NK-92 (cell line): ENCODE measurements around the gene PLSCR2.
"Not testable (repeated sequence)": the region's sequence is repeated elsewhere in the genome, so short reads cannot be mapped to it uniquely, and the experiment has no call there.

Source experiments
- DNase-seq: peaks from one replicate; lab custom pipeline; 2025; ENCODE audit not compliant: unreplicated experiment; lab: John Stamatoyannopoulos, UW

PLSCR2 gene, protein sequence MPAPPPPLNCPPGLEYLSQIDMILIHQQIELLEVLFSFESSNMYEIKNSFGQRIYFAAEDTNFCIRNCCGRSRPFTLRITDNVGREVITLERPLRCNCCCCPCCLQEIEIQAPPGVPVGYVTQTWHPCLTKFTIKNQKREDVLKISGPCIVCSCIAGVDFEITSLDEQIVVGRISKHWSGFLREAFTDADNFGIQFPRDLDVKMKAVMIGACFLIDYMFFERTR

DNA sequence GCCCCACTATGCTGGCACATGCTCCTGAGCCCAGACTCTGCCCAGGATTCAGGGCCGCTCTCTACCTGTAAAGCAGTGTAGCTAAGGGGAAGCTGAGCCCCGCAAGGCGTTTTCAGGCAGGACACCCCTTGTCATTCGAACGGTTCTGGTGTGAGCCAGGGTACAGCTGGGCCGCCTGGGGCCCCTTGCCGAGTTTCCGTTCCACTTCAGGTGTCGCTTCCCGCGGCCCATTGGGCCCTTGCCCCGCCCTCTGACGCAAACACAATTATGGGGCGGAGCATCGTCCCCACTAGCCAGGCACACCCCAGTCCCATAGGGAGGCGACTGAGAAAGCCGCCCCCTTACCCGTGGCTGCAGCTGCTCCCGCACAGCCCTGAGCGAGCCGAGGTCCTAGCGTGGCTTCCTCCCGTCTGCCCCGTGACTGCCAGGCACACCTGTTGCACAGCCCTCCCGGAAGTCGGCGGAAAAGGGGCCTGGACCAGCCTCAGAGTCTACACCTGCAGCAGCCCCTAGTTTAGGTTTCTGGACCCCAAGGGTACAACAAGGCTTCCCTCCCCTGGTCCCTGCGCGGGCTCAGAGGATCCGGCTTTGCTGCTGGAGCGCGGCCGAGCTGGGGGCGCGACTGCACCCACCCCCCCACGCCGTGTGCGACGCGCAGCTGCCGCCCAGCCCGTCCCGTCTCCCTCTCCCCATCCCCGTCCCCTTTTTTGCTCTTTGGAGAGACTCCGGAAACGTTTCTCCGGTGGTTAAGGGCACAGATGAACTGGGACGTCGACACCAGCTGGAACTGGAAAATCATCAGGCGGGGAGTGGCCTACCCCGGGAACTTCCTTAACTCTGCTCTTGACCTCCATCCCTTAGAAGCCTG, at the start of gene PLSCR2:
TSS of gene PLSCR2 (minus strand) at position 412 of the 868 bp plus-strand sequence. CDS start 9,657 bp downstream, outside the sequence.
- DNase-seq, result no peak

DNA sequence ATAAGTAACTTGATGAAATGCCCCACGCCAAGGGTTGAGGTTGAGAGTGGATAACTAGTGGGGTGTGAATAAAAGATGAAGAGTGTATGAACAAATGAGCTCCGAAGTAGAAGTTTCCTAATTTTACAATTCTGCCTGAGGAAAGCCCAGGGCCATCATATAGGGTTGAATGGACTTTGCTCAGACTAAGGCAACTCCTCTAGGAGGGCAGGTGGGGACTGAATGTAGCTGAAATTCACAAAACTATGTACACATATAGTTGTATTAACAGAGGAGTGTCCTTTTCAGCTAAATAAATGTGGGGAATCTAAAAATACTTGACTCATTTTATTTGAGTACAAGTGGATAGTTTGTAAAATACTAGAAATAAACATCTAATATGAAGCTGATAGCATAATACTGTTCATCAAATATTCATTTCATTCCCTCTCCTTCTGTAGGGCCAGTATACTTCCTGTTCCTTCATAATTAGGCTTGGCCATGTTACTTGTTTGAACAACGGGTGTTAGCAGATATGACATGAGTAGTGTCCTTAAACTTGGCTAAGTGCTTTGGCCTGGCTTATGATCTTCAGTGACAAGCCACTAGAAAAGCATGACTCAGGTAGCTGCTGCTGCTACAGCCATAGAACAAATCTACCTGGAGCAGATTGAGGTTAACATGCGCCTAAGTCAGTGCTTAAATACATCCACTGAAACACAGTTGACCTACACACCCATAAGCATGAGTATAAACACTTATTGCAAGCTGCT, 48.5 kb upstream of the PLSCR2 start:
- DNase-seq, result no peak

DNA sequence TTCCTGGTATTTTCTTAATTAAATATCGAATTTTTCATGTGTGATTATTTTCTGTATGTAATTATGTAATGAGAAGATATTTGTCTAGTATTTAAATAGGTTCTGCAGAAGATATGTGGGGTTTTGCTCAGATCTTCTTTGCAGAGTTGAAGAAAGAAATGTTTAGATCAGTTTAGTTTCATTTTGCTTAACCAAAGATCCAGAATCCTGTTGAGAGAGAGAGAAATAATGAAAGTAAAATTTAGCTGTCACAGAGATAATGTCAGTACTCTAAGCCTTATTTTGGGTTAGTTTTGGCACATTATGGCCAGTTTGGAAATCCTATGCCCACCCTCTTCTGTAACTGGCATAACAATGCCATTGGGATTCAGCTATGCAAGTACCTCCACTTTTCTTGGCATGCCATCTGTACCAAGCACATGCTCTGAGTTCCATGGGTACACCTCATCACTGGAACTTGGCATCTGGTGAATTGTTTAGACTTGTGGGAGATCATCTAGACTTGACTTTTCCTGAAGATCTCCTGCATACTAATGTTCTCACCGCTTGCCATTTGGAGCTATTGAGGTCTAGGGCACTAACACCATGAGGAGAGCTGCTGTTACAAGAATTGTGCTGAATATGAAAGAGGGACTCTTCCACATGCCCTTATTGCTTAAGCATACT, 44.2 kb upstream of the PLSCR2 start:
- DNase-seq, result no peak

DNA sequence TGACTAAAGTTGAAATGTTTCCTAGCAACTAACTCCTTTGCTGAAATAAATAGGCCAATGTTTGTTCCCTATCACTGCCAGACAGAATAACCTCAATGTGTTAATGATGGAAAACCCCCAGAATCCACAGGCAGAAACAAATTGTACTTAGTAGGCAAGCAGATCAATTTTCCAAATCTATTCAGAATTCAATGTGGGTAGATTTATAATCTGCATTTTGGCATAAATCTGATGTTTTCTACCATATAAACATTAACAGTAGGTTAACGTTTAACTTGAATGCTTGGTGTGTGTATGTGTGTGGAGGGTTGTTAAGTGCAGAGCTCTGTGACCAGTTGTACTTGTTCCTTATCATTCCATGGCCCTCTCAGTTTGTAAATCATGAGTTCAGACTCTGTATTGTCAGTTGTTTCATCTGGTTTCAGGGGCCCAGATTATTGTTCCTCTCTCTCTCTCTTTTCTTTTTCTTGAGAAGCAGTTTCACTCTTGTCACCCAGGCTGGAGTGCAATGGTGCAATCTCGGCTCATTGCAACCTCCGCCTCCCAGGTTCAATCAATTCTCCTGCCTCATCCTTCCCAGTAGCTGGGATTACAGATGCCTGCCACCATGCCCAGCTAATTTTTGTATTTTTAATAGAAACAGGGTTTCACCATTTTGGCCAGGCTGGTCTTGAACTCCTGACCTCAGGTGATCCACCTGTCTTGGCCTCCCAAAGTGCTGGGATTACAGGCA, 42.2 kb upstream of the PLSCR2 start:
- DNase-seq, result no peak

DNA sequence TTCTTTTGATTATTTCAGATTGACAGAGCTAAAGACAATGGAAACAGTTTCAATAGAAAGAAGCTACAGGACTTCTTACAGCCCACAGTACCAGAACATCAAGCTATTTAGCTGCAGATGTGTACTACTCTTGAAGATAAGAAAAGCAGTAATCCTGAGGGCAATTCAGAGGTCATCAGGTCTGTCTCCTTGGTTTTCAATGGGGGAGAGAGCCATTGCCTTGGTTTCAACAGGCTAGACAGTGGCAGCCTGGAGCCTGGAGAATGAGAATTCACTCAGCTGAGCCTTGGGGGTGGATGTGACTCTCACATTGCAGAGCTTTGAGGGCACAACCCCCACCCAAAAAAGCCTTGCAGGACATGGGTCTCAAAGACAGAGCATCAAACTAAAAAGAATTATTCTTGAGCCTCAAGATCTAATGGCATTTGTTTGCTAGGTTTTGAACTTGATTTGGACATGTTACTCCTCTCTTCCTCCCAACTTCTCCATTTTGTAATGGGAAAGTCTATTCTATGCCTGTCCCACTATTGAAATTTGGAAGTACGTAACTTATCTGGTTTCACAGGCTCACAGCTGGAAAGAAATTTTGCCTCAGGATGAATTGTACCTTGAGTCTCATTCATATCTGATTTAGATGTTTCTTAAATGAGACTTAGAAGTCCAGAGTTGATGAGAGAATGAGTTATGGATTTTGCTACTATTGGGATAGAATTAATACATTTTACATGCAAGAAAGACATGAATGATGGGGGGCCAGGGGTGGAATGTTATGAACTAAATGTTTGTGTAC, 38.2 kb upstream of the PLSCR2 start:
- no peak for DNase-seq

DNA sequence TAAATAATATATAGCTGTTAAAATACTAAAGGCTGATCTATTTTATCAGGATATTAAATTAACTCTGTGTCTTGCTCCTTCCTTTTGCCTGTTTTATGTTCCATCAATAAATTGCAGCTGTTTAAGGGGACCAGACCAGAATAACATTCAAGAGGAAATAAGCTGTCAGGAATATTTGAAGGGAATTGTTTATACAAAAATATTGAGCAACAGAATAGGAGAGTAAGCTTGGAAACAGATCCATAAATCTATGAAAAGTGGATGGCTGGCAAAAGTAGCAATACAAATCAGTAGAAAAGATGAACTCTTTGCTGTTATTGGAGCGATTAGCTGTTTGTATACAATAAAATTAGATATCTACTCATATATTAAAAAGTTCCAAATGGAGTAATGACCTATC, 36.2 kb upstream of the PLSCR2 start:
- no peak for DNase-seq

DNA sequence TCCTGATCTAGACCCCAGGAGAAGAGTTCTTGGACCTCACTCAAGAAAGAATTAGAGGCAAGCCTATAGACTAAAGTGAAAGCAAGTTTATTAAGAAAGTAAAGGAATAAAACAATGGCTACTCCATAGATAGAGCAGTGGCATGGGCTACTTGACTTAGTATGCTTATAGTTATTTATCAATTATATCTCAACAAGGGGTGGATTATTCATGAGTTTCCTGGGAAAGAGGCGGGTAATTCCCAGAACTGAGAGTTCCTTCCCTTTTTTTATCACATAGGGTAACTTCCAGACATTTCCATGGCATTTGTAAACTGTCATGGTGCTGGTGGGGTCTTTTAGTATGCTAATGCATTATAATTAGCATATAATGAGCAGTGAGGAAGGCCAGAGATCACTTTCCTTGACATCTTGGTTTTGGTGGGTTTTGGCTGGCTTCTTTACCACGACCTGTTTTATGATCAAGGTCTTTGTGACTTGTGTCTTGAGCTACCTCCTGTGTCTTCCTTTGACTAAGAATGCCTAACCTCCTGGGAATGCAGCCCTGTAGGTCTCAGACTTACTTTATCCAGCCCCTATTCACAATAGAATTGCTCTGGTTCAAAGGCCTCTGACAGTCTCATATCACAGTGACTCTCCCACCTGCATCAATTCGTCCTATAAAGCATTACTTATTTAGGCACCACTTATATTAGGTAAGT, 35.3 kb upstream of the PLSCR2 start:
- DNase-seq, result no peak

DNA sequence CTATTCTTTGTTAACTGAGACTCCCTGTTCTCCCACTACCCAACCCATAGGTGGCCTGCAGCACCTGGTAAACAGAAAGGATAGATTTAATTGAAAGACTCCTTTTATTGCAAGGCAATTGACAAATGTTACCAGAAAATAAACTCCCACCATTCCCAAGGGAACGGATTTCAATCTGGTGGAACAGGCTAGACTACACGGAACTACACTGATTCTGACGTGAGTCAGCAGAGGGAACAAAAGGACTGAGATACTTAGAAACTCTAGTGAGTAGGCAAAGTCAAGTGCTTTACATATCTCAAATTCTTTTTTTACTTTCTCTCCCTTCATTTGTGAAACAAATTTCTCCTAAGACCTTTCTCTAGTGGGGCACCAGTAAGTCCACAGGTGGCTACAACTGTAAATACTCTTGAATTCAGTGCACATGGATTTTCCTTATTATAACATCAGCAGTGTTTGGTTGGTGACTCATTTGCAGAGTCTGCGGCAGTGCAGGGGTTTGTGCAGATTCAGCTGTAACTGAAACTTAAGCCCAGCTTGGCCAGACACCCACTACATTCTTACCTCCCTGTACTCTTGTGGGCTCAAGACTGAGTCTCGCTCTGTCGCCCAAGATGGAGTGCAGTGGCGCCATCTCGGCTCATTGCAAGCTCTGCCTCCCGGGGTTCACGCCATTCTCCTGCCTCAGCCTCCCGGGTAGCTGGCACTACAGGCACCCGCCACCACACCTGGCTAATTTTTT, 34.3 kb upstream of the PLSCR2 start:
- DNase-seq, result no peak

DNA sequence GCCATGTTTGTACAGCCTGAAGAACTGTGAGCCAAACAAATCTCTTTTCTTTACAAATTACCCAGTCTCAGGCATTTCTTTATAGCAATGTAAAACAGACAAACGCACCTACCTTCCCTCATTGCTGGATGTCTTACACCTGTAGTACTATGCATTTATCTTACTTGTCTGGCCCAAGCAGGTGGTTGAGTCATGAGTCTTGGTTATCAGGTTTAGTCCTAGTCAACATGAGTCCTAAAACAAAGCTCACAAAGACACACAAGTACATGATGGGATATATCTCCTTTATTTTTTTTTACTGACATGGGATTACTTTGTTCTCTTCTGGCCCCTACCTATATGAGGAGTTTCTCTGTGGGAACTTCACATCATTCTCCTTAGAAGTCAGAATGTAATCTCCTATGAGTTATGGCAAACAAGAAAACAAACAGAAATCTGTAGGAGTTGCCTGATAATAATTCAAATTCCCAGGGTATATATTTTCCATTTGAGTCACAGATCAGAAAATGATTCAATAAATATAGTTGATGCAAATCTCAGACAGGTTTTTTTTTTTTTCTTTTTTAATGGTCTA, 33.6 kb upstream of the PLSCR2 start:
- DNase-seq, result no peak

DNA sequence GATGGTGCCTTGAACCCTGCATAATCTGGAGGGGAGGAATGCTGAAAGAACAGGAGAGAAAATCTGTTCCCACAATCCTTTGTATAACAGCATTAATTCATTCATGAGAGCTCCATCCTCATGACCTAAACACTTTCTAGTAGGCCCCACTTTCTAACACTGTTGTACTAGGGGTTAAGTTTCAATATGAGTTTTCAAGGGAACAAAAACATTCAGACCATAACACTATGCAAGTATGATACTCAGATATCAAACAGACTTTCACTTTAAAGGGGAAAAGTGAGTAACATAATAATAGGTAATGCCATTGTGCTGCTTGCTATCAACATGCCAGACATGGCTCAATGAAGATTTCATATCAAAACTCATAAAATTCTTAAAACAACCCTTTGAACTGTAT, 32.4 kb upstream of the PLSCR2 start:
- no peak for DNase-seq

DNA sequence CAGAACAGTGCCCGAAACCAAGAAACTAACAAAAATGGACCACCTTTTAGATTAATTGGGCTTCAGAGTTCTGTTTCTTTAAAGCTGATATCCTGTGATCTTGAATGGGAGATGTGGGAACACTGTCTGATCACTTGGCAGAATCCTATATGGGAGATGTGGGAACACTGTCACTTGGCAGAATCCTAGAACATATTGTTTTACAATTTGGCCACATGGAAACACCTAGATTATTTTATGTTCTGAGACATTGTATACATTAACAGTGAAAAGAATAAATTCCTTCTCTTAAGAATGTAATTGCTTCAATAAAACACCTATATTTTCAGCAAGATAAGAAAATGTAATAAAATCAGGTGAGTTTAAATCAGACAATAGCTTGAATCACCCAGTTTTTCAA, 30.3 kb upstream of the PLSCR2 start:
- no peak for DNase-seq

DNA sequence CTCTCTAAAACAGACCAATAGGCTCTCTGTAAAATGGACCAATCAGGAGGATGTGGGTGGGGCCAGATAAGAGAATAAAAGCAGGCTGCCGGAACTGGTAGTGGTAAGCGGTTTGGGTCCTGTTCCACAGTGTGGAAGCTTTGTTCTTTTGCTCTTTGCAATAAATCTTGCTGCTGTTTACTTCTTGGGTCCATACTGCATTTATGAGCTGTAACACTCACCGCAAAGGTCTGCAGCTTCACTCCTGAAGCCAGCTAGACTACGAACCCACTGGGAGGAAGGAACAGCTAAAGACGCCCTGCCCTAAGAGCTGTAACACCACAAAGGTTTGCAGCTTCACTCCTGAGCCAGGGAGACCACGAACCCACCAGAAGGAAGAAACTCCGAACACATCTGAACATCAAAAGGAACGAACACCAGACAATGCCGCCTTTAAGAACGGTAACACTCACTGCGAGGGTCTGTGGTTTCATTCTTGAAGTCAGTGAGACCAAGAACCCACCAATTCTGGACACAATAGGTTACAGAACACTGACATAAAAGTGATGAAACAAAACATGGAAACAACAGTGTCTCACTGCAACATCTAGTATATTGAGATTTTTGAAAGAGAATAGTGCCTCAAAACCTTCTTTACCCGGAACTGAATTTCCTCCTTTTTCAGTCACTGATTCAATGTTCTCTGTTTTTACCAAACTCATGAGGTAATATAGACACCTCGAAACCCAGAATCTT, 28.8 kb upstream of the PLSCR2 start:
- DNase-seq, result no peak

DNA sequence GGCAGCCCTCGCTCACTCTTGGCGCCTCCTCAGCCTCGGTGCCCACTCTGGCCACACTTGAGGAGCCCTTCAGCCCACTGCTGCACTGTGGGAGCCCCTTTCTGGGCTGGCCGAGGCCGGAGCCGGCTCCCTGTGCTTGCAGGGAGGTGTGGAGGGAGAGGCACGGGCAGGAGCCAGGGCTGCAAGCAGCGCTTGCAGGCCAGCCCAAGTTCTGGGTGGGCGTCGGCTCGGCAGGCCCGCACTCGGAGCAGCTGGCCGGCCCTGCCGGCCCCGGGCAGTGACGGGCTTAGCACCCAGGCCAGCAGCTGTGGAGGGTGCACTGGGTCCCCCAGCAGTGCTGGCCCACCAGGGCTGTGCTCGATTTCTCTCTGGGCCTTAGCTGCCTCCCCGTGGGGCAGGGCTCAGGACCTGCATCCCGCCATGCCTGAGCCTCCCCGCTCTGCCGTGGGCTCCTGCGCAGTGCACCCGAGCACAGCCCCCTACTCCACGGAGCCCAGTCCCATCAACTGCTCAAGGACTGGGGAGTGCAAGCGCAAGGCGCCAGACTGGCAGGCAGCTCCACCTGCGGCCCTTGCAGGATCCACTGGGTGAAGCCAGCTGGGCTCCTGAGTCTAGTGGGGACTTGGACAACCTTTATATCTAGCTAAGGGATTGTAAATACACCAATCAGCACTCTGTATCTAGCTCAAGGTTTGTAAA, 27.9 kb upstream of the PLSCR2 start:
- DNase-seq, result not testable (repeated sequence)

DNA sequence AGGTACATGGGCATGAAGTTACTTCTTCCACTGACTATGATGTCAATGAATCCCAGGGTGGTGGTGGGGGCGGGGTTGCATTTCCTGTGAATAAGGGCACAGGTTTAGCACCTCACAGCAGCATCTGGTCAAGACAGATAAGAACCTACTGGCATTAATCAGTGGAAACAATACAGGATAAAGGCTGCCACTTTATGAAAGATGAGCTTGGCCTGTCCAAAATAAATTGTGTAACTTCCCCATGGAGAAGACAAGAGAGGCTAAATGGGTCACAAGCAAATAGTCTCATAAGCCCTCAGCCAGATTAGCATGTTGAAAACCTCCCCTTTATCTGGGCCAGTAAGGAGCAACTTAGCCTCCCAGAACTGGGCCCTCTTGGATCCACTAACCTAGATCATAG, 27.4 kb upstream of the PLSCR2 start:
- DNase-seq, result no peak

DNA sequence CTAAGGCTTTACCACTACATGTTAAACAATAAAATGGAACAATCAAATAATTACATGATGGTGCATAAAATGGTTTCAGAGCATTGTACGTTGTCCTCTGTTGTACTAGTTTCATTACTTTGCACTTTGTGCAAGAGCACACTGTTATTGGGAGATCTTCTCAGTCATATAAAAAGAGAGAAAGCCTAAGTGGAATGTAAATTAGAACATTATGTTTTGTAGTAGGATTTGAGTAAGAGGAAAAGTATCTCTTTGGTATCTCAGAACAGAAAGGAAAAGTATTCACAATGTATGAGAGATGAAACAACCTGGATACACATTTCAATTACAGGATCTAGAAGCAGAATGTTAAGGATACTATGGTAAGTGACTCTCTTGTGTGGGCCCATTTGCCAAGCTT, 26.9 kb upstream of the PLSCR2 start:
- no peak for DNase-seq

DNA sequence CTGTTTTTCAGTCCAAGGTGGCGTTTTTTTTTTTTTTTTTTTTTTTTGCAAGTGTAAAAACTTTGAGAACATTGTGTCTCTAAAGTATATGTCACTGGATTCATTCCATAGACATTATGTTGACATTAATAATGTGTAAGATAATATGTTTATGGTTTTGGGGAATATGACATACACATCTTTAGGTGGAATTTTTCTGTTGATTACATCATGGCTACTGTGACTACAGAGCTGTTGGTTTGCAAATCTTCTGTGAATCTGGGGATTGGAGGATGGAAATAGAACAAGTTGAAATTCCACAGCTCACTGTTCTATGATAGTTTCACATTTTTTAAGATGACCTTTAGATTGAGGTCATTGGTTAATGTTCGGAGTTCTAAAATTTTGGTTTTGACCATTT, 24.4 kb upstream of the PLSCR2 start:
- DNase-seq, result no peak

DNA sequence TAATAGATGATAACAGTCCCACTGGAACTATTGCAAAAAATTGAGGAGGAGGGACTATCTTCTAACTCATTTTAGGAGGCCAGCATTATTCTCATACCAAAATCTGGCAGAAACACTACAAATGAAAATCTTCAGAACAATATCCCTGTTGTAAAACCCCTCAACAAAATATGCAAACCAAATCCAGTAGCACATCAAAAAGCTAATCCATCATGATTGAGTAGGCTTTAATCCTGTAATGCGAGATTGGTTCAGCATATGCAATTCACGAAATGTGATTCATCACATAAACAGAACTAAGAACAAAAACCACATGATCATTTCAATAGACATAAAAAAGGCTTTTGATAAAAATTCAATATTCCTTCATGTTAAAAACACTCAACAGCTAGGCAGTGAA, 23.9 kb upstream of the PLSCR2 start:
- no peak for DNase-seq
